Measurements from ENCODE around the gene HSPA12B.
A peak's percentile ranks its signal among the peaks of the same experiment; 100 is the strongest.

The HSPA12B gene

DNA sequence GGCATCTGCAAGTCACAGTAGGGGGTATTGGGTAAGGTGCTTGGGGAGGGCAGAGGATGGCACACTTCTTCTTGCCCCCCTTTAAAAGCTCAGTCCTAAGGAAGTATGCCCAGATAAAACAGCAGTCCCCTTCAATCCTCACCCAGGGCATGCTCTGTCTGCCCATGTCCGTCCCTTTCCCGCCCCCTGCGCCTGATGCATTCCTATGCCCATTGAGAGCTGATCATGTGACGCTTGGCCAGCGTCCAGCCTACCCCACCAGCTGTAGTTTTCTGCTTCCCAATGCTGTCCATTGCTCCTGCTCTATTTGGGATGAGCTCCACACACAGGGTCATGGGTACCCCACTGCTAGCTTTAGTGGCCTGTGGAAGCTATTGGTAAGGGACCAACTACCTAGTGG, 28.4 kb upstream of the HSPA12B start:
- no peak for DNase-seq

DNA sequence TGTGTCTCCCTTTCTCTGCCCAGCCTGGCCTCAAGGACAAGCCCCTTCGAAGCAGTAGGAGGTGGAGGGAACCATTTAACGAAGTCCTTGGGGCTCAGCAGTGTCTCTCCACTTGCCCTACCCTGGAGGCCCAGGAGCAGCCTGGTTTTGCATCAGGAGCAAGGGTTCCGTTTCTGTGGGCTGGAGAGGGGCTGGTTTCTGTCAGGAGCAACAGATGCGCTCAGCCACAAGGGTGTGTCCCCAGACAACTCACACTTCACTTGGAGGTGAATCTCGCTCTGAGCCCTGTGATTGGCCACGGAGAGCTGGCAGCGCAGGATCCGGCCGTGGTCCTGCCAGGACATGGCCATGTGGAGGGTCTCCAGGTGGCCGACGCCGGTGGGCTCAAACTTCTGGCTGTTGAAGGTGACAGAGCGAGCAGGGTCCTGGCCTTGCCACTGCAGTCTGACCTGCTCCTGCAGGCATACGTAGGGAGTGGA, 27.0 kb upstream of the HSPA12B start:
- DNase-seq, result no peak

DNA sequence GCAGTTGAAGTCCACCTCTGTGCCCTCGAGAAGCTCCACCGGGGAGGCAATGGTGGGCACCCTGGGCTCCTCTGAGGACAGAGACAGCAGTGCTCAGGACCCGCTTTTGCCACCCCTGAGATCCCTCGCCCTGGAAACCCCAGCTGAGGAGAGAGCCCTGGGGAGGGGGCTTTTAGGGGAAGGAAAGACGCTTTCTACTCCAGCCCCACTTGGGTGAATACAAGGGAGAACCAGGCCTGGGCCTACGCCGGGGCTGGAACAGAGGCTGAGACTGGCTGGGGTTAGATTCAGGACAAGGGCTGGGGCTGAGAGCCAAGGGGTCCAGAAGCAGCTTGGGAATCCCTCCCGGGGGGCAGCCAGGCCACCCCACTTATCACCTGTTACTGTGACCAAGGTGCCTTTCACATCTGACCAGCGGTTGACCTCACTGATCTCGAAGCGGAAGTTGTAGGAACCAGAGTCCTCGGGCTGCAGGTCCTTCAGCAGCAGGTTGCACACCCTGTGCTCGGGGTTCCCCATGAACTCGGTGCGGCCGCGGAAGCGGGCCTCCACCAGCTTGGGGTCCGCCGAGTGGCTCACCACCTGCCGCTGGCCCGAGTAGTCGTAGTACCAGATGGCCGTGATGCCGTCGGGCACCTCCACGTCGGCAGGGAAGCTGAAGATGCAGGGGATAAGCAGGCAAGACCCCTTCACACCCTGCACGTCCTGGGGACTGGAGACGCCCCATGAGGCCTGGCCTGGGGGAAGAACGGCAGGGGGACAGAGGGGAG, 26.3 kb upstream of the HSPA12B start:
- DNase-seq, result no peak

DNA sequence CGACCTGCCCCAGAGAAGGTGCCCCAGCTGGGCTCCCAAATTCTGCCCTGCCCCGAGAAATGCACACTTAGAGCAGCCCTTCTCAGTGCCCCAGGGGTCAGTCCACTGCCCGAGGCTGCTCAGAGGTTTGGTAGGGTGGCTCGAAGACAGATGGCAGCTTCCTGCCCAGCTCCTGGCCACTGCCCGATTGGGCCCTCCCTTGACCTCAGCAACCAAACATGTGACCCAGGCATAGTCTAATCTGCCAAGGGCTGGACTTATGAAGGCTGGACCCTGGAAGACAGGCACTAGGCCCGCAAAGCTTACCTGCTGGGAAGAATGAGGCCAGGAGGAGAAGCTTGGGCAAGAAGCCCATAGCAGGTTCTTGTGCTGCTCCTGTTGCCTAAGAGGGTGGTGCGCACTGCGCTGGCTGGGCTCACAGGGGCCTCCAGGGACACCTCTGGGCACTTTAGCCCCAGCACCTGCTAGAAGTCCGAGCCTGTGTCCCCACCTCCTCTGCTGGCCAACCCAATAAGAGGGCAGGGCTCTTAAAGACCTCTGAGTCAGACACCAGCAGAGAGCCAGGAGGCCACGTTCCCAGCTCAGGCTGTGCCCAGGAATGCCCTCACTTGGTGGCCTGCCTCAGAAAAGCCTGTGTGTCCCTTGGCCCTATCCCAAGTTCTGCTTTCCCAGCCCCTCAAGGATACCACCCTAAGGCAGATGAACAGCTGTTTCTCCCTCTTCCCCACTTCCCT, 25.5 kb upstream of the HSPA12B start:
- DNase-seq, result no peak

DNA sequence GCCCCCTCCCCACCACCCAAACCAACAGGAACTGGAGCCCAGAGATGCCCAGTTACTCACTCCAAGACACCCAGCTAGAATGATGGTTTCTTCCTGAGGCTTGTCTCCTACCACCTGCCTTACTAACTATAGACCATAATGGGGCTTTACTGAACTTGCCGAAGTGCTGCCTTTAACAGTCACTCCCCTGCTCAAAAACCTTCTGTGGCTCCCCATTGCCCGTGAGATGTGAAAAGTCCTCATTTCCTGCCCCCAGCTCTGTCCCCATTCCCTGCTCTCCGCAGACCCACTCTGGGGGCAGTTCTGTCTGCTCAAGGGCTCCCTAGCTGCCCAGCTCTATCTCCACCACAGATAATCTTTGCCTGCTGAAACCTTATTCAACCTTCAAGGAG, 25.0 kb upstream of the HSPA12B start:
- no peak for DNase-seq

DNA sequence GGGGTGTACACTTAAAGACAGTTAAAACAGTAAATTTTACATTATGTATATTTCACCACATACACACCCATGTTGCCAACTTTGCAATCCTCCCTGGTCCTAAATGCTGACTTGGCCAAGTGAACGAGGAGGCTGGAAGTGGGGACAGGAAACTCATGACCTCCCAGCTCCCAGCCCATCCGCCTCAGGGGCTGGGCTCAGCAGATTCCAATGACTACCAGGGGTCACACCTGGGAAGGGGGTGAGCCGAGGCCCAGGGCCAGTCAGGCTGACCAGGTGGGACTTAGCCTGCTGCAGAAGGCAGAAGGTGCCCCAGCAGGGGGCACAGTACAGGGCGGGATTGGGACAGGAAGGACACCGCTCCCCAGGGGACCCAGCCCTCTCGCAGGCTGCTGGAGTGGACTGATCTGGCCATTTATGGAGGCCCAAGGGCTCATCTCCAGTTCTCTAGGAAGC, 22.4 kb upstream of the HSPA12B start:
- no peak for DNase-seq

DNA sequence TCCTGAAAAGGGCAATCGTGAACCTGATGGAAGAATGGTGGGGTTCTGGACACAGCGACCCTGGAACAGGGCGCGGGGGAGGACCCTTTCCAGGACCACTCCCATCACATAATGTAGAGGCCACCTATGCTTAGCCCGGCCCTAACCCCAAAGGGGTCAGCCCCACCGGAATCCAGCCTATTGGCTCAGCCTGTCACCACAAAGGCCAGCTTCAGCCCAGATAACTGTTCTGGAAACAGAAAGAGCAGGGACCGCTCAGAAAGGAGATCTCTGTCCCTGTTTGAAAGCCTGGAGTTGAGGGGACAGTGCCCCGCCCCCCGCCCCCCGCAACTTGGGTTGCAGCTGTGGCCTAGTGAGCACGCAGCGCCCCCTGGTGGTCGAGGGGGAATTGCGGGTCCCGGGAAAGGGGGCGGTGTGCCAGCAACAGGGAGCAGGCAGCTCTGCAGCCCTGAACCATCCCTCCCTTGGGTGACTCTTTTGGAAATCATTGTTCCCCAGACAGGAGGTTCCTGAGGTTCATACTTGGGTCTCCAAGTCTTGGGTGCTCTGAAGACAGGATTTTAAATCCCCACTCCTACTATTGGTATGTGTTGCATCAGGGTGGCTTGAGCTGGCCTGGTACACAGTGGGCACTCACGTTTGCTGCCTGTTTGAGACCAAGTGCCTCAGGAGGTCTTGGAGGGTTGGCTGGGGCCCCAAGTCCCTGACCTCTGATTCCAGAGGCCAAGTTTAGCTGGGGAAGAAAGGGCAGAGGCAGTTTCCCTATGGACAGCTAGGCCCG, 21.6 kb upstream of the HSPA12B start:
- peak; percentile 91 for DNase-seq

DNA sequence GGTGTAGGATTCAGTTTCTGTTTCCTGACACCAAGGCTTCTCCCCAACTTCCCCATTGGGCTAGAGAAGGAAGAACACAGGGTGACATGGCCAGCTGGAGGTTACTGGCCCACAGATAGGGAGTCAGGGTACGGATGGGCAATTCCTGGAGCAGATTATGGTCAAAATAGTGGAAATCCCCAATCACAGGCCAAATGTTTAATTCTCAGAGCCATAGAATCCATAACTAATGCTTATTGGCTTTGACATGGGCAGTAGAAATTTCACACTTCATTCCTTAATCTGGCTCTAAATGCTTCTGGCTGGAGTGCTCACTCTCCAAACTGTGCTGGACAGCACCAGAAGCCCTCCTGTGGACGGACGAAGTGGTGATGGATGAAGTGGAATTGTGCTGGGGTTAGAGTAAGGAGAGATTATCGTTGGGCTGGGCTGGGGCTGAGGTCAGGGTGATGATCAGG, 21.0 kb upstream of the HSPA12B start:
- DNase-seq, result no peak

DNA sequence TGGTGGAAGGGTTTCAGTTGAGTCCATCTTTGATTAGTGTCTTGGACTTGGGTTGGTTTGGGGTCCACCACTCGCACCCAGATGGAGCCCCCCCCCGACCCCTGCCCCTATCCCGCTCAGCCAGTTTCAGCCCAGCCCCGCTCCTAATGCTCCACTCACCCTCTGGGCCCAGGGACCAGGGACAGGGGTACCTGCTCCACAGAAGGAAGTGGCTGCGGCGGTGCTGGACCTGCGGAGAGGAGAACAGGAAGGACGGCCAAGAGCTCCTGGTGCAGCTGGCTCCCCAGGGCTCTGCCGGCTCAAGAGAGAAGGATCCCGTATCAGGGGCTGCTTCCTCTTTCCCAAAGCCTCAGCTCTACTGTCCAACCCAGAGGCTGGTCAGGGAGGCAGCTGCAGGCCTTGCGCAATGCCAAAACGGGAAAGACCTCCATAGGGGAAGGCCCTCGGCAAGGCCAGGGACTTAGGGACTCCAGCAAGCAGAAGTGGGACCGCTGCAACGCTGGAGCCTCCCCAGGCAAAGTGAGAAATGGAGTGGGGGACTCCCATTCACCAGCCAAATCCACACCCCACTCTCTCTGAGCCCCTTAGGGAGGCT, 20.1 kb upstream of the HSPA12B start, which contains the start of gene SIGLEC1:
TSS of gene SIGLEC1 (minus strand) at position 322 of the 595 bp plus-strand sequence. CDS start 5,472 bp downstream, outside the sequence.
- DNase-seq, result no peak

DNA sequence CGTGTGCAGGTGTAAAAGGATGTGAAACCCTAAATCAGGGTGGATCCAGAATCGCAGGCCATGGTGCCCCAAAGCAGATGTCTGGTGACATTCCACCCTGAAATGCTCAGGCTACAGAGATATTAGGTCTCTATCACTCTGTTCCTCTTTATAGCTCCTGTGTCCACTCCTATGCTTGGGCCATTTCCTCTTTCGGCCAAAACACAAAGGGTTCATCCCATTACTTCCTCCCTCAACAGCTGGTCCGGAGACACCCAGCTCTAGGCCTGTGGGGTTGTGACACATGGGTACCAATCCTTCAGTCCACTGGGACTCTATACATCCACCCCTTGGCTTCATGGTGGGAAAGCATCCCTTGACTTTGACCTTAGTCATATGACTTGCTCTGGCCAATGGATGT, 18.4 kb upstream of the HSPA12B start:
- no peak for DNase-seq

DNA sequence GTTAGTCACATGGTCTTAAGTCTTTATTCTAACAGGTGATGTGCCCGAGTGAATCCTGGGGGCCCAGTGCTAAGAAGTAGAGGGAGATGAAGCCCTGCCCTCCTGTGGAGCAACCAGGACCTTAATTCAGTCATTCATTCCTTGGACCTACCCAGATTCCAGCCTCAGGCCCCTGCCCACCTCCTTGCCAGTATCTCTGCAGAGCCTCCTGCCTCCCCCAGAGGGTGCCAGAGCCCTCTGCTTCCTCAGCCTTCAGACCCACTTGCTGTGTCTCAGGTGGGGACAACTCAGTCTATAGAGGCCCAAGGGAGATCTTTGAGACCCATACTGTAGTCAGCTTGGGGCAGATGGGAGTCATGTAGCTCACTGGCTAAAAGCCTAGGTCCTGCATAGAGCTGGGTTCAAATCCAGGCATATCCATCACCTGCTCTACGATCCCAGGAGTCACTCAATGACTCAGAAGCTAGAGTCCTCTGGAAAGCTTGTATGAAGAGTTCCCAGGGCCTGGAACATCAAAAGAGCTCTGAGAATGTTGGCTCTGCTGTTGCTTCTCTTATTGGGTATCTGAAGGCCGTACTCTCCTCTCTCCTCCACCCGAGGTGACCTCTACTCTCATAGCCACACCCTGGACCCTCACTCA, 16.2 kb upstream of the HSPA12B start:
- DNase-seq, result peak; percentile 70

DNA sequence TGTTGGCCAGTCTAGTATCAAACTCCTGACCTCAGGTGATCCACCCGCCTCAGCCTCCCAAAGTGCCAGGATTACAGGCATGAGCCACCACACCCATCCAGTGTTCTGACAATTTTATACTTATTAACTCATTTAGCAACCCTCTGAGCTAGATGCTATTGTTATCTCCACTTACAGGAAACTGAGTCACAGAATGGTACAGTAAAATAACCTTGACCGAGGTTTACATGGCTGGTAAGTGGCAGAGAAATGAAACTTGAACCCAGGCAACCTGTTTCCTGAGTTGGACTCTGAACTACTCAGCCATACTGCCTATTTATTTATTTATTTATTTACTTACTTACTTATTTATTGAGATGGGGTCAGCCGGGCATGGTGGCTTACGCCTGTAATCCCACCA, 13.4 kb upstream of the HSPA12B start:
- DNase-seq, result no peak

DNA sequence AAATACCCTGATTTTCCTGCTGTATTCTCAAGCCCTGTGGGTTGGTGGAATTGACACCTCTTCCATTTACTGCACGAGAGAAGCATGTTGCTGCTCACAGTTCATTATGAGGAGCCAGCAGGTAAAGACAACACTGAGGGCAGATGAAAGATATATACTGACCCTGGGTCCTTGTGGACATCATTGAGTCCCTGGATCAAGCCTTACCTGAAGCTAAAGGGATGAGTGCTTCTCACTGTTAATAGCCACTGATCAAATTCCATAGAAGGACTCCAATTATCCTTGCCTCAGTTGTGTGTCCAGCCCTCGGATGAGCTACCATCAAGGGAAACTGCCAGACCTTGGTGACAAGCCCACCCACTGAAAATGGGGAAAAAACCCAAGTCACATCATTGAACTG, 12.4 kb upstream of the HSPA12B start:
- no peak for DNase-seq

DNA sequence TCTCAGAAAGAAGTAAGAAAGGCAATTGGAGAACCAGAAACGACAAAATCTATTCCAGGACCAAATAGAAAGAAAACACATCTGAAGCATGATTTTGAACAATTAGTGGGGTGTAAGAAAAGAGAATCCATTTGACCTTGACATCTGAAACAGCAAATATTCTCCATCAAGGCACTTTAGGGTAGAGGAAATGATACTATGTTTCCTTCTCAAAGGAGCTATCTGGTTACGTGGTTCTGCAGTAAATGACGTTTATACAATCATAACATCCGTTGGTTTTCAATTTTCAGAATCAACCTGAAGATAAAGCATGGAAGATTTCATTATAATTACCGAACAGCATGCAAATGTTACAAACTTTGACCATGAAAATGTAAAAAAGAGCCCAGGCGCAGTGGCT, 11.9 kb upstream of the HSPA12B start:
- DNase-seq, result no peak

DNA sequence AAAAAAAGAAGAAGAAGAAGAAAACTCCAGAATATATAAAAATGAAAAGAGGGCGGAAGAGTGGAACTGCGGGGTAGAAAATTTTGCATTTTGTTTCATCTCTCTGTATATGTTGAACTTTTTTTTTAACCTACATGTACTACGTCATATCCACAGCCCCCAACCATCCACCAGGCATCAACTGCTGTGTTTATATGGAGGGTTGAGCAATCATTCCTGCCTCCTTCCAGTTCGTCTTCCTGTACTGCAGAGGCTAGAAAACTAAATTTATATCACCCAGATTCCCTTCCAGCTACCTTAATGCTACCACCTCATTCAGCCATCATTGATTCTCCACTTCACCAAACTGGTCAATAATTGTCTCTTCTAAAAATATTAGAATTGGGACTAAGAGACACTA, 10.6 kb upstream of the HSPA12B start:
- no peak for DNase-seq

DNA sequence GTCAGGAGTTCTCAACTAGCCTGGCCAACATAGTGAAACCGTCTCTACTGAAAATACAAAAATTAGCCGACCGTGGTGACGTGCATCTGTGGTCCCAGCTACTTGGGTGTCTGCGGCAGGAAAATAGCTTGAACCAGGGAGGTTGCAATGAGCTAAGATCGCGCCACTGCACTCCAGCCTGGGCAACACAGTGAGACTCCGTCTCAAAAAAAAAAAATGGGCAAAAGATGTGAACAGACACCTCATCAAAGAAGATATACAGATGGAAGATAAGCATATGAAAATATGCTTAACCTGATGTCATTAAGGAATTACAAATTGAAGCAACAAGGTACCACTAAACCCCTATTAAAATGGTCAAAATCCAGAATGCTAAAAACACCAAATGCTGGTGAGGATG, 9.2 kb upstream of the HSPA12B start:
- DNase-seq, result no peak

DNA sequence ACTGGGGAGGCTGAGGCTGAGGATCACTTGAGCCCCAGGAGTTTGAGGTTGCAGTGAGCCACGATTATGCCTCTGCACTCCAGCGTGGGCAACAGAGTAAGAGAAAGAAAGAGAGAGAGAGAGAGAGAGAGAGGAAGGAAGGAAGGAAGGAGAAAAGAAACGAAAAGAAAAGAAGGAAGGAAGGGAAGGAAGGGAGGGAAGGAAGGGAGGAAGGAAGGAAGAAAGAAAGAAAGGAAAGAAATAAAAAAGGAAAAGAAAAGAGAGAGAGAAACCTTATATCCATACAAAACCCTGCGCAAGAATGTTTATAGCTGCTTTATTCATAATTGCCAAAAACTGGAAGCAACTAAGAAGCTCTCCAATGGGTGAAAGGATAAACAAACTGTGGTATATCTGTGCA, 8.1 kb upstream of the HSPA12B start:
- DNase-seq, result no peak

DNA sequence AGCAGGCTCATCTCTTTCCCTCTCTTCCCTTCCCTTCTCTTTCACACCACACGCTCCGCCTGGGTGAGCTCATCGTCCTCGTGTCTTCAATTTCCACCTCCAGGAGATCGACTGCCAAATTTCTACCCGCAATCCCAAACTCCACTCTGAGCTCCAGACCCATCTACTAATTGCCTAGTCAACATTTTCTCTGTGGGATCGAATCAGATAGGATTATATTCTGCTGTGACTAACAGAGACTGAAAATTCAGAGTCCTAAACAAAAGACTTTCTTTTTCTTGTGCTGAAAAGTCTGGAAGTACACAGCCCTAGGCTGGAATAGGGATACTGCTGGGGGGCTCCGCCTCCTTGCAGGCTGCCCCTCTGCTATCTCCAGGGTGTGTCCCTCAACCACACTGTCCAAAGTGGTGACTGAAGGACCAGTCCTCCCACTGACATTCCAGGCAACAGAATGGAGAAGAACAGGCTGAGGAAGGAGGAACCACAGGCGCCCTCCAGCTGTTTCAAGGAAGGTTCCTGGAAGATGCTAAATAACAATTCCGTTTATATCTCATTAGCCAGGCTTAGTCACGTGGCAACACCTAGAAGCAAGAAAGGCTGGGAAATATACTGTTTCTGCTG, 5.0 kb upstream of the HSPA12B start:
- no peak for DNase-seq

DNA sequence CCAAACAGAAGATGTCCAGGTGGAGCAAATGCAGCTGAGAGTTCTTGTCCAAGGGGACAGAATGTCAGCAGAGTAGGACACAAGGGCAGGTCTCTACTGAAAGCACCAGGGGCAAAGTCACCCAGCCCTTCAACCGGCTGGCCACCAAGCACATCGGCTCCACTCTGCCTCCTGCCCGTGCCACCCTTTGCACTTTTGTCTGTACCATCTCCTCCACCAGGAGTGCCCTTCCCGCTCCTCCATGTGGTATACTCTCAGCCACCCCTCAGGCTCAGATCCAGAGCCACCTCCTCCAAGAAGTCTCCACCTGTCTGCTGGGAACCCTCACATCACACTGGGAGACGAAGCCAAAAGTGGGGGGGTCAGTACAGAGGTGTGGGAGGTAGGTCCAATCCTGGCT, 4.1 kb upstream of the HSPA12B start:
- DNase-seq, result no peak

DNA sequence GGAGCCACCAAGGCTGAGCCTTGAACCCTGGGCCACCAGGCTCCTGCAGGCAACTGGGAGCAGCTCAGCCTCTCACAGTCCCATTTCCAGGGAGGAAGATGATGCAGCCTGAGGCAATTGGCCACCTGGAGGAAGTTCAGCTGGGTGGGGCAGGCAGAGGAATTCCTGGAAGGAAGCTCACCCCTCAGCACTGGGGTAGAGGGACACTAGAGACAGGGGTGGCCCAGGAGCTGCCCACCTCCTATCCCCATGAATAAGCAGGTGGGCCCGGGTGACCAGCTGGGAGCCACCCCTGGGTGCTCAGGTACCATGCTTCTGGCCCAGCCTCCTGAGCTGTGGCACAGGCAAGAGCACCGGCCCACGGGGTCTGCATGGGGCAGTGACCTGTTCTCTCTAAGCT, 3.6 kb upstream of the HSPA12B start:
- DNase-seq, result no peak

DNA sequence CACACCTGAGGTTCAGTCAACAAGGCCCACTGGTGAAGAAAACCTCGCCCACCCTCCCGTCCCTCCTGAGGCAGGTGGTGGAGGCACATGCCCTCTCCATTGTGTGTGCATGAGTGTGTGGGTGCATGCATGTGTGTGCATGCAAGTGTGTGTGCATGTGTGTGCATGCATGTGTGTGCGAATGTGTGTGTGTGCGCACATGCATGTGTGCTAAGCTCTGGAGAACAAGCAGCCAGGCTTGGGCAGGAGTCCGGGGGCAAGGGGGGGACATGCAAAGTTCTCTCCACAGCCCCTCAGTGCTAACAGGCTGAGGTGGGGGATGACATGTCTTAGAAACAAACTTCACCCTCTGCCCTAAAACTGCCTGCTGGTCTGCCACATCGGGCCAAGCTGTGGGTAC, 3.1 kb upstream of the HSPA12B start:
- no peak for DNase-seq
